Esophagus muscularis mucosa (tissue), 4 donors: ENCODE measurements around the gene SLC29A1.

ENCODE experiments used
- EP300 ChIP-seq: sonication (generic); formaldehyde crosslinking; IDR thresholded peaks from one replicate; pipeline ENCODE4 v1.6.1; 2017; ENCODE audit warnings: antibody characterized with exemption
- POLR2A ChIP-seq: fragments of 450-650 bp; IDR thresholded peaks from one replicate; pipeline ENCODE4 v1.6.1; 2017; ENCODE audit warnings: antibody characterized with exemption, moderate library complexity, mild to moderate bottlenecking, low read depth
- TF ChIP-seq, protein P1 (sequence below), 3 experiments: fragments of 200-600 bp in 2 of 3; fragments of 450-650 bp in 1 of 3; sonication (generic) in 2 of 3; IDR thresholded peaks; one replicate each; pipeline ENCODE4 v1.5.1; 2017 to 2019; ENCODE audit warnings: antibody characterized with exemption in 3 of 3, mild to moderate bottlenecking in 2 of 3, moderate library complexity in 1 of 3

DNA sequence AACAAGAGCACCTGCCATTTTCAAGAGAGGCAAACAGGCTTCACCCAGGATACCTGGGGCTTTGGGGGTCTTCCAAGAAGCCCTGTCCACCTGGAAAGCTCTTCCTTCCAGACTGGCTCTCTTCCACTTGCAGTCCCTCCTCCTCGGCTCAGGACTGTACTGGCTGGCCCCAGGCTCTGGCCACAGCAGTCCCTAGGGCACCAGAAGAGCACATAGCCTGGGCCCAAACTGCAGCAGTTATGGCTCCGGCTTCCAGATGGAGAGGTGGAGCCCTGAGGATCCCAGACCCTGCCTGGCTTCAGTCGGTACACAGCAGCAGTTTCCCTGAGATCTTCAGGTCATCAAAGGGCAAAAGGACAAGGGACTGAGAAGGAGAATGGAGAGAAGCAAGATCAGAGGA lies 35.5 kb downstream of the SLC29A1 start:
- TF ChIP-seq, protein P1, sequence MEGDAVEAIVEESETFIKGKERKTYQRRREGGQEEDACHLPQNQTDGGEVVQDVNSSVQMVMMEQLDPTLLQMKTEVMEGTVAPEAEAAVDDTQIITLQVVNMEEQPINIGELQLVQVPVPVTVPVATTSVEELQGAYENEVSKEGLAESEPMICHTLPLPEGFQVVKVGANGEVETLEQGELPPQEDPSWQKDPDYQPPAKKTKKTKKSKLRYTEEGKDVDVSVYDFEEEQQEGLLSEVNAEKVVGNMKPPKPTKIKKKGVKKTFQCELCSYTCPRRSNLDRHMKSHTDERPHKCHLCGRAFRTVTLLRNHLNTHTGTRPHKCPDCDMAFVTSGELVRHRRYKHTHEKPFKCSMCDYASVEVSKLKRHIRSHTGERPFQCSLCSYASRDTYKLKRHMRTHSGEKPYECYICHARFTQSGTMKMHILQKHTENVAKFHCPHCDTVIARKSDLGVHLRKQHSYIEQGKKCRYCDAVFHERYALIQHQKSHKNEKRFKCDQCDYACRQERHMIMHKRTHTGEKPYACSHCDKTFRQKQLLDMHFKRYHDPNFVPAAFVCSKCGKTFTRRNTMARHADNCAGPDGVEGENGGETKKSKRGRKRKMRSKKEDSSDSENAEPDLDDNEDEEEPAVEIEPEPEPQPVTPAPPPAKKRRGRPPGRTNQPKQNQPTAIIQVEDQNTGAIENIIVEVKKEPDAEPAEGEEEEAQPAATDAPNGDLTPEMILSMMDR (IDR thresholded peaks at IDR 0.05), result no peak
- TF ChIP-seq EP300 (no peak), POLR2A (no peak)
